HUES6 (cell line): ENCODE results near the gene VTI1A.

Experiments
- H3K27ac ChIP-seq: 2 replicates; pipeline ENCODE4 v1.7.0; 2013; ENCODE audit warnings: low read depth, mild to moderate bottlenecking, low read length, inconsistent platforms
- H3K27me3 ChIP-seq: 2 replicates; pipeline ENCODE4 v1.6.1; 2013; ENCODE audit warnings: low read length; ENCODE audit not compliant: control insufficient read depth, insufficient read depth
- H3K36me3 ChIP-seq: 2 replicates; pipeline ENCODE4 v1.6.1; 2013; ENCODE audit warnings: low read length; ENCODE audit not compliant: control insufficient read depth, insufficient read depth
- H3K4me1 ChIP-seq: 2 replicates; pipeline ENCODE4 v1.6.1; 2013; ENCODE audit warnings: low read length; ENCODE audit not compliant: control insufficient read depth, insufficient read depth
- H3K4me3 ChIP-seq: 2 replicates; pipeline ENCODE4 v1.5.1; 2013; ENCODE audit warnings: low read depth, low read length
- H3K9ac ChIP-seq: one replicate; pipeline ENCODE4 v1.6.1; 2013; ENCODE audit warnings: mild to moderate bottlenecking, low read length
- H3K9me3 ChIP-seq: 2 replicates; pipeline ENCODE4 v1.6.1; 2013; ENCODE audit warnings: low read depth, low read length; ENCODE audit not compliant: control insufficient read depth, insufficient read depth

VTI1A gene

DNA sequence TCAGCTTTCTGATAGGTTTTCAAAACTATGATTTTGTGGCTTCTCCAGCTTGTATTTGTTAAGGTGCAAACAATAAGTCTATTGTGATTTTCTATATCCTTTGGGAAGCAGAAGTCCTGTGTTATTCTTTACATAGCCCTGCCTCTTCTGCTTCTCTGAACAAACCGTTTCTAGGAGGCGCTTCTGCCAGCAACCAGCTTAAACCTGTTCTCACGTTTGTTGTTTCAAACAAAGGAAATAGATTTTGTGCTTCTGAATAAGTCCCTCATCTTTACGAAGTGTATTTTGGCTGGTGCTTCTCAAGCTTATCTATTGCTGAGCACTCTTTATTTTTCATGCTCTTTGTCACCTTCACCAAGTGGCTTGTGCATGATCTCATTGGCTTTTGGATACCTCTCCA lies 61.0 kb downstream of the VTI1A start:
- H3K27me3 ChIP-seq = no peaks in the 10 kb centered on the region
- no peak overlapping the region for H3K27ac ChIP-seq
- H3K9ac ChIP-seq = no peak overlapping the region
- no peaks in the 10 kb centered on the region for H3K9me3 ChIP-seq
- H3K4me3 ChIP-seq = no peak overlapping the region
- no peaks in the 10 kb centered on the region for H3K36me3 ChIP-seq
- H3K4me1 ChIP-seq = no peaks in the 10 kb centered on the region

DNA sequence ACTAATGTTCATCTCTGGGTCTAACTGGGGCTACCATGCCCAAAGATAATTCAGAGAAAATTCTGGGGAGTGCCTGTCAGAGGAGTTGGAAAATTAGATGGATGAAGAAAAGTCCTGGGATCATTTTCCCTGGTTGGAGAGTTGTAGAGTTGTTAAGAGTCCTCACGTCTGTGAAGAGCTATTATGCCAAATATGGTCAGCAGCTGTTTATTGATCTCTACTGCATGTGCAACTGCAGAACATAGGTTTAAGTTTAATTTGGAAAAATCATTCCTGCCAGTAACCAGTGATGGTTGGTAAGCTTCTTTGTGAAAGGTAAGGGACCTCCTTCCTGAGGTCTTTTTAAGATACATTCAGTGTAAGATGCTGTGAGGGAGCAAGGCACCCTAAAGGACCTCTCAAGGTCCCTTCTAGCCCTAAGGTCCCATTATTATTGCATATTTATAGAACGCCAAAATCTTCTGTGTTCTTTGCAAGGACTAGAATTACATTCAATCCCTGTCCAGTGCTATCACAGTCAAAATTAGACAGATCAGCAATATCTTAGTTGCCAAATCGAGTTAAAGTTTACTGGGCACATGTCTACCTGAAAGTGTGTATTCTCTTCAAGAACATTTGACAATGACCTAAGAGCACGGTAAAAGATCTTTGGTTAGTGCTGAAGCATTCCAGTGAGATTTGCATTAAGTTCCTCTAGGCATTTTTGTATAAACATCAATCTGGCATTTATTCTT lies 62.7 kb downstream of the VTI1A start:
- H3K9me3 ChIP-seq = no peaks in the 10 kb centered on the region

DNA sequence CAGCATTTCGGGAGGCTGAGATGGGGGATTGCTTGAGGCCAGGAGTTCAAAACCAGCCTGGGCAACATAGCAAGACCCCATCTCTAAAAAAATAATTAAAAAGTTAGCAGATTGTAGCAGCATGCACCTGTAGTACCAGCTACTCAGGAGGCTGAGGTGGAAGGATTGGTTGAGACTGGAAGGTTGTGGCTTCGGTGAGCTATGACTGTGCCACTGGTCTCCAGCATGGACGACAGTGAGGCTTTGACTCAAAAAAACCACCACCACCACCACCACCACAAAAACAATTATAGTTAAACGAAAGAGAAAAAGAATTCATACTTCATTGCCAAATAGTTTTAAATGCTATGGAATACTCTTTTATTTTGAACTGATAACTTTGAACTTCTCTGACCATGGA lies 63.4 kb downstream of the VTI1A start:
- Histone ChIP-seq H3K36me3 (no peaks in the 10 kb centered on the region), H3K9me3 (no peaks in the 10 kb centered on the region), H3K4me3 (no peak overlapping the region), H3K4me1 (no peaks in the 10 kb centered on the region), H3K9ac (no peak overlapping the region), H3K27me3 (no peaks in the 10 kb centered on the region), H3K27ac (no peak overlapping the region)

More for the DNA sequence above, 62.7 kb downstream of the VTI1A start:
- Histone ChIP-seq H3K36me3 (no peaks in the 10 kb centered on the region), H3K27me3 (no peaks in the 10 kb centered on the region), H3K4me3 (no peak overlapping the region), H3K9ac (no peak overlapping the region), H3K4me1 (no peaks in the 10 kb centered on the region), H3K27ac (no peak overlapping the region)

DNA sequence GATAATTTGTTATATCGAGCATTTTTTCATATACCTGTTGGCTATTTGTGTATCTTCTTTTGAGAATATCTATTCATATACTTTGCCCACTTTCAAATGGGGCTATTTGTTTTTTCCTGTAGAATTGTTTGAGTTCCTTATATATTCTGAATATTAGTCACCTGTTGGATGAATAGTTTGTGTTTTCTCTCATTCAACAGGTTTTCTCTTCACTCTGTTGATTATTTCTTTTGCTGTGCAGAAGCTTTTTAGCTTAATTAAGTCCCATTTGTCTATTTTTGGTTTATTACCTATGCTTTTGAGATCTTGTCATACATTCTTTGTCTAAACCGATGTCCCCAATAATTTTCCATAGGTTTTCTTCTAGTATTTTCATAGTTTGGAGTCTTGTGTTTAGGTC lies 65.3 kb downstream of the VTI1A start:
- Histone ChIP-seq H3K4me3 (no peak overlapping the region), H3K4me1 (no peaks in the 10 kb centered on the region), H3K9ac (no peak overlapping the region), H3K36me3 (no peaks in the 10 kb centered on the region), H3K27ac (no peak overlapping the region), H3K9me3 (no peaks in the 10 kb centered on the region), H3K27me3 (no peaks in the 10 kb centered on the region)

DNA sequence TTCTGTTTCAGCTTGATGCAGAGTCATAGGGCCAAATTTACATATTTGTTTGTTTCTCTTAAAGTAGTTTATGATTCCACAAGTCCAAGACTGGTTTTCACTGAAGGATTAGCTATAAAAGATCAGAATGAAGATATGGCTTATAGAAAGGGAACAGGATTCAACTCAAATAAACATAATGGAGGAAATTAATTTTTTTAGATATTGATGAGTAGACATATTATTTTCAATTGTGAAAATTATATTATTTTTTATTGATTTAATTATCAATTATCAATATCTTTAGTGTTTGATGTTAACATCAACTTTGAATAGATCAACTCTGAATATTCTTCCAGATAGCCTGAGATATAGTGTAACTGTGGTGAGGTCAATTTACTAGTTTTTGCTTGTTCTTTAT lies 68.1 kb downstream of the VTI1A start:
- Histone ChIP-seq H3K36me3 (no peaks in the 10 kb centered on the region), H3K4me3 (no peak overlapping the region), H3K27ac (no peak overlapping the region), H3K9ac (no peak overlapping the region), H3K27me3 (no peaks in the 10 kb centered on the region), H3K4me1 (no peaks in the 10 kb centered on the region), H3K9me3 (no peaks in the 10 kb centered on the region)

DNA sequence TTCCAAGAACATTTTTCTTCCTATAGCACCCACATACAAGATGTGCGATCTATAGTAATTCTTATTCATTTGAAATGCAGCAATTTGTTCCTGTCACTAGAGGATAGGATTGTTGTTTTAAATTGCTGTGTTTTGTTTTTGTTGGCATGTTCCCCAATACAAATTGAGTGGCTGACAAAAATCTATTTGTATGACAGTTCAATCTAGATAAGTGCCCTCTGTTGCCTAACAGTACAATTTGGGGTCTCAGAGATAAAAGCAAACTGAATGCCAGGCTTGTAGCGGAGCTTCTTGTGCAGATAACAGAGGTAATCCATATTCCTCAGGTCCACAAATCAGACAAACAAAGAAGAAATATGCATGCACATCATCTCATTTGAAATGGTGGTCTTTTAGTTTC lies 68.8 kb downstream of the VTI1A start:
- Histone ChIP-seq H3K27me3 (no peaks in the 10 kb centered on the region), H3K9me3 (no peaks in the 10 kb centered on the region), H3K9ac (no peak overlapping the region), H3K4me1 (no peaks in the 10 kb centered on the region), H3K27ac (no peak overlapping the region), H3K4me3 (no peak overlapping the region), H3K36me3 (no peaks in the 10 kb centered on the region)

DNA sequence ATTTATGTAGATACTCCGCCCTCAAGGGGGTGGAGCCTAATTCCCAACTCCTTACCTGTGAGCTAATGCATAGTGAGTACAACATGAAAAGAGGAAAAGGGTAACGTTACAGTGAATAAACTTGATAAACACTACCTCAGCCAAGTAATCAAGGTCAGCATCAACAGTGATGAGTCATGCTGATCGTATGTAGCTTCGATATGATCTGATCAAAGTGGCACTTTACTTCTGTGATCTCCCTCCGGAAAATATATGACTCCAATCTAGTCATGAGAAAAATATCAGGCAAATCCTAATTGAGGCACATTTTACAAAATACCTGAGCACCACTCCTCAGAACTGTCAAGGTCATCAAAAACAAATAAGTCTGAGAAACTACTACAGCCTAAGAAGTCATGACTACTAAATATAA lies 70.4 kb downstream of the VTI1A start:
- Histone ChIP-seq H3K36me3 (no peaks in the 10 kb centered on the region), H3K9ac (no peak overlapping the region), H3K4me1 (no peaks in the 10 kb centered on the region), H3K27ac (no peak overlapping the region), H3K27me3 (no peaks in the 10 kb centered on the region), H3K9me3 (no peaks in the 10 kb centered on the region), H3K4me3 (no peak overlapping the region)

DNA sequence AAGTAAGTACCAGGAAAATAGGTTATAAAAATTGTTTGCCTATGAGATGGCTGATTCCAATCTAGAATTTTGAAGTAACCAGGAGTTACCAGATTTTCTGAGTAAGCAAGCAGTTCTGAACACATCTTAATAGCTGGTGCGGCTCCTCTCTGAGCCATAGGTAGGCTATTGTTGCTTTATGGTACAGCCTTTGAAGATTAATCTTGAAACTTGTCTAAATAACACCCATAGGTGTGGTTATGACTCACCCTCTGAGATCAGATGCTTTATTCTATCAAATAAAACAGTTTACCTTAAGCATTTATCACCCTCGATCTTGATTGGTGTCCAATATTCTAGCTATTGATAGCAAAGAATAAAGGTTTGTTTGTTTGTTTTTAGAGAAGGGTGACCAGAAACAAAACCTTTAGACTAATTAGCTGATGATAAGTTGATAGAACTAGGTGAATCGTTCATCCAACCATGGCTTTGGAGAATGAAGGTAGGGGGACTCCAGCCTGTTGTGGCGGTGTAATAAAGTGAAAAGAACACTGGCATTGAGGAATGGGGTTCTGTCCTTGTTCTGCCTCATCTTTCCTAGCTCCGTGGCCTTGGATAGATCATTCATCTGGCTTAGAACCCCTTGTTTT lies 72.2 kb downstream of the VTI1A start:
- no peaks in the 10 kb centered on the region for H3K4me1 ChIP-seq
- no peak overlapping the region for H3K9ac ChIP-seq
- no peaks in the 10 kb centered on the region for H3K36me3 ChIP-seq
- no peaks in the 10 kb centered on the region for H3K9me3 ChIP-seq
- no peak overlapping the region for H3K27ac ChIP-seq
- no peaks in the 10 kb centered on the region for H3K27me3 ChIP-seq
- H3K4me3 ChIP-seq = no peak overlapping the region

DNA sequence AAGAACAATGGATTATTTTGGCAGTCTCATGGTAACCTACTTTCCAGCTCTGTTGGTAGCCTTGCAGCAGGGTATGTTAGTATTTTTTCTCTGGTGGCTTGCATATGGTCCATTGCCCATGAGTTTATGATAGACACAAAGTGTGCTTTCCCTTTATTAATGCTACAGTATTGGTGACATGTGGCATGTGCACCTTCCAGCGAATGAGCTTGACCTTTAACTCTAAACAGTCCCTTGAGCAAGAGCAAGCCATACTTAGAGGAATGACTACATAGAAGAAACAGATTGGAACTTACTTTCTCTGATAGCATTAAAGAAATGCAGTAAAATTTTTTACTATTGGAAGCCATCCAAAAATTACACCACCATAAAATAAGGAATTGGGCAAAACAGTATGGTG lies 73.9 kb downstream of the VTI1A start:
- no peaks in the 10 kb centered on the region for H3K27me3 ChIP-seq
- no peak overlapping the region for H3K27ac ChIP-seq
- H3K4me3 ChIP-seq = no peak overlapping the region
- H3K9ac ChIP-seq = no peak overlapping the region
- no peaks in the 10 kb centered on the region for H3K36me3 ChIP-seq
- H3K9me3 ChIP-seq = no peaks in the 10 kb centered on the region
- H3K4me1 ChIP-seq = peaks cover 5% of the 10 kb centered on the region

DNA sequence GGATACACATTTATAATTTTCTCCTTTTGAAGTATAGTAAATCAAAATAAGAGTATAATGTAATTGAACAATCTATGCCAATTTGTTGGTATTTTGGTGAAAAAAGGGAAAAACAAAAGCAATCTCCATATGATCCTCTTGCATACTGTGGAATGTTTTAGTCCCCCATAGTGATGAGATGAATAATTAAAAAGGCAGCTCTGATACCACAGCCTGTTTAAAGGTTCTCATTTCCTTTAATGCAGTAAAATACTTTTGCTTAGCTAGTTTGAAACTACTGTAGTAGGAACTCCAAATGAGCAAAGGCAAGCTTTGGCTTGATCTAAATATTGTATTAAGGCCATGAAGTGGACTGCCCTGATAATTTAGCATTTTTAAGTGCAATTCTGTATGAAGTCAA lies 77.6 kb downstream of the VTI1A start:
- no peak overlapping the region for H3K9ac ChIP-seq
- no peak overlapping the region for H3K4me3 ChIP-seq
- H3K27me3 ChIP-seq = no peaks in the 10 kb centered on the region
- H3K36me3 ChIP-seq = no peaks in the 10 kb centered on the region
- no peaks in the 10 kb centered on the region for H3K9me3 ChIP-seq
- no peak overlapping the region for H3K27ac ChIP-seq
- H3K4me1 ChIP-seq = peaks cover 10% of the 10 kb centered on the region

DNA sequence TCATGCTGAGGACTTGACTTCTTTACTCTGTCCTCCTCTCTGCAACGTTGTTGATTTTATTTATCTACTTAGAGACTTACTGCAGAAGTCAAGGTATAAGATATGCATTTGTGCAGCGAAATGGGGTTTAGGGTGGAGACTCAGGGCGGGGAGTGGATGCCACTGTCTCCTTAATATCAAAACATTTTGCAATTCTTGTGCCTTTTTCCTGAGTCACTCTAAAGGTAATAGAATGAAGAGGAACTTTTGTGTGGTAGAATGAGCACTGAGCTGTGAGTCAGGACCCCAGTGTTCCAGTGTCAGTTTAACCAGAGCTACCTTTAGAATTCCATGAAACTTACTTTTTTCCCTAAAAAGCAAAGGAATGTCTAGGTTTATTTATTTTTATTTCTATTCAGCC lies 78.2 kb downstream of the VTI1A start:
- no peak overlapping the region for H3K27ac ChIP-seq
- H3K36me3 ChIP-seq = no peaks in the 10 kb centered on the region

More for the DNA sequence above, 78.2 kb downstream of the VTI1A start:
- no peak overlapping the region for H3K4me3 ChIP-seq
- H3K4me1 ChIP-seq = peaks cover 10% of the 10 kb centered on the region
- H3K9ac ChIP-seq = no peak overlapping the region
- no peaks in the 10 kb centered on the region for H3K9me3 ChIP-seq
- H3K27me3 ChIP-seq = no peaks in the 10 kb centered on the region
